Spleen (tissue), 11 donors: ENCODE results near the gene HOXB2. TPM values are rescaled to one million over a fixed set of nuclear protein-coding genes. Genes with fewer than 3 reads are reported as not detected.

Source experiments
- DNase-seq: peaks from one replicate; pipeline ENCODE4 v3.0.0-alpha.2; 2020
- H3K27ac ChIP-seq, 8 donors: fragments of 200-600 bp; sonication (generic) in 7 of 8; 1 replicate in 4 of 8; 2 replicates in 4 of 8; pipeline versions ENCODE4 v1.5.0 to v1.8.0; 2016 to 2021; ENCODE audit warnings: inconsistent platforms in 4 of 8, mild to moderate bottlenecking in 4 of 8, moderate library complexity in 1 of 8
- H3K27me3 ChIP-seq, 7 donors: fragments of 200-600 bp; sonication (generic) in 6 of 7; replicated peaks in 1 of 7; 1 replicate in 4 of 7; 2 replicates in 3 of 7; pipeline versions ENCODE4 v1.5.0 to v1.8.0; 2016 to 2021; ENCODE audit warnings: inconsistent platforms in 3 of 7, mild to moderate bottlenecking in 1 of 7
- H3K36me3 ChIP-seq, 6 donors: fragments of 200-600 bp; sonication (generic) in 5 of 6; 1 replicate in 4 of 6; 2 replicates in 2 of 6; pipeline versions ENCODE4 v1.5.0 to v1.8.0; 2016 to 2021; ENCODE audit warnings: inconsistent platforms in 2 of 6
- H3K4me1 ChIP-seq, 6 donors: fragments of 200-600 bp; sonication (generic) in 5 of 6; 1 replicate in 3 of 6; 2 replicates in 3 of 6; pipeline versions ENCODE4 v1.5.0 to v1.8.0; 2016 to 2021; ENCODE audit warnings: inconsistent platforms in 3 of 6
- H3K4me3 ChIP-seq, 8 donors: fragments of 200-600 bp; sonication (generic) in 7 of 8; 1 replicate in 4 of 8; 2 replicates in 4 of 8; pipeline versions ENCODE4 v1.5.0 to v1.8.0; 2016 to 2021; ENCODE audit warnings: inconsistent platforms in 4 of 8, mild to moderate bottlenecking in 4 of 8, moderate library complexity in 2 of 8
- H3K9me3 ChIP-seq, 8 donors: fragments of 200-600 bp; sonication (generic) in 7 of 8; 1 replicate in 4 of 8; 2 replicates in 4 of 8; pipeline versions ENCODE4 v1.5.0 to v1.8.0; 2016 to 2021; ENCODE audit warnings: inconsistent platforms in 4 of 8
- POLR2A ChIP-seq, 3 donors: fragments of 450-650 bp; IDR thresholded peaks; one replicate each; pipeline ENCODE4 v1.5.1; 2017; ENCODE audit warnings: antibody characterized with exemption in 3 of 3, mild to moderate bottlenecking in 1 of 3
- POLR2AphosphoS5 ChIP-seq, 3 donors: sonication (generic); formaldehyde crosslinking; IDR thresholded peaks; one replicate each; pipeline ENCODE4 v1.5.1; 2017; ENCODE audit warnings: antibody characterized with exemption in 3 of 3
- WGBS, 5 donors: extraction: QIAGEN DNeasy Blood & Tissue Kit in 3 of 5; methylation state at CpG; one replicate each; pipeline versions ENCODE4 v1.1.5 to v1.1.7; 2013 to 2018; 5-methylcytosine and 5-hydroxymethylcytosine counted together
- intact Hi-C: fragments of 100-400 bp; cut with DNase I; formaldehyde crosslinking; loops from one replicate; pipeline ENCODE4 v1.15.0; 2023; ENCODE audit warnings: low total_unique reads
- polyA plus RNA-seq, 3 donors: library from polyadenylated mRNA; stranded (reverse); fragments of 200-250 nt; gene quantifications; one replicate each; pipeline ENCODE4 v1.2.1, GENCODE V29; 2013
- total RNA-seq, 7 donors: library from RNA; depleted of rRNA in 3 of 7; stranded (reverse); fragments of >200 nt in 3 of 7; fragmentation: NEBNext Ultra II Directional in 4 of 7; extraction: Animal tissue kit (Norgen Biotek cat#: 25700) in 4 of 7; gene quantifications; one replicate each; pipeline versions ENCODE4 v1.1.0 to v1.2.1, GENCODE V29; 2016 to 2021
- TF ChIP-seq, protein P1 (sequence below), 11 experiments: fragments of 200-600 bp in 7 of 11; fragments of 450-650 bp in 4 of 11; sonication (generic) in 4 of 11; IDR thresholded peaks in 8 of 11; conservative IDR thresholded peaks in 3 of 11; 1 replicate in 7 of 11; 2 replicates in 4 of 11; pipeline versions ENCODE4 v1.4.0 to v1.8.0; 2016 to 2021; ENCODE audit warnings: antibody characterized with exemption in 11 of 11, inconsistent platforms in 4 of 11, mild to moderate bottlenecking in 1 of 11
- donor health status: healthy with polysubstance abuse.
- donor health status: DM: no; HTN: no; CAD: no; lungs with moderate emphysema.
- donor health status: DM: no; HTN: no; CAD: no.
- donor health status: Bipolar disorder and iron deficiency.
- donor health status: healthy.
- donor health status: DM: no; HTN: no; CAD: no.
- donor health status: DM: yes; HTN: yes; CAD: no.

HOXB2 gene
- total and polyA plus RNA-seq, 10 donors: 5.9 to 21.9 (median 8.8) TPM

DNA sequence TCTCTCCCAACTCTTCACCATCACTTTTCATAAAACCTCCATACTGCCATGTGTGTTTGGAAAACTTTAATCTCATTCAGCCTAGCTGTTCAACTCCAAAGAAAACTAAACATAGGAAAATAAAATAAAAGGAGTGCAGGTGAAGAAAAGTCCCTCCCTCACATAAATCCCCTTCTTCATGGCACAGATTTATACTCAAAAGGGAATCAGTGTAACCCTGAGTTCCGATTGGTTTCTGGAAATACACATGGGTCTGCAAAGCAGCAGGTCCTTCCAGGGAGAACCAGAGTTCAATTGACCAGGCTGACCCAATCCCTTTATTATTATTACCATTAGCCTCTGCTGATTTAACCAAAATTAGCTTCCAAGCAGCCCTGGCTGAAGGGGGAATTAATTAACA lies 8.9 kb upstream of the HOXB2 start:
- intact Hi-C loops: no loop called here
- 73 to 90% (median 81%) methylated on average over 1 of the region's 1 CpG for whole genome bisulfite sequencing, 5 donors
- Histone ChIP-seq H3K9me3 (no peaks in the 10 kb centered on the region), H3K27ac (peak overlapping the region in 7 of 8 donors; percentile 48 to 94 (median 61)), H3K4me1 (peaks cover 0 to 49% (median 11%) of the 10 kb centered on the region in 6 donors), H3K36me3 (peaks cover 0 to 17% (median 0%) of the 10 kb centered on the region in 6 donors), H3K27me3 (peaks cover 0 to 52% (median 6%) of the 10 kb centered on the region in 7 donors), H3K4me3 (peak overlapping the region in 3 of 8 donors; percentile 1 to 54 (median 20))
- DNase-seq: no peak
- TF ChIP-seq, protein P1, sequence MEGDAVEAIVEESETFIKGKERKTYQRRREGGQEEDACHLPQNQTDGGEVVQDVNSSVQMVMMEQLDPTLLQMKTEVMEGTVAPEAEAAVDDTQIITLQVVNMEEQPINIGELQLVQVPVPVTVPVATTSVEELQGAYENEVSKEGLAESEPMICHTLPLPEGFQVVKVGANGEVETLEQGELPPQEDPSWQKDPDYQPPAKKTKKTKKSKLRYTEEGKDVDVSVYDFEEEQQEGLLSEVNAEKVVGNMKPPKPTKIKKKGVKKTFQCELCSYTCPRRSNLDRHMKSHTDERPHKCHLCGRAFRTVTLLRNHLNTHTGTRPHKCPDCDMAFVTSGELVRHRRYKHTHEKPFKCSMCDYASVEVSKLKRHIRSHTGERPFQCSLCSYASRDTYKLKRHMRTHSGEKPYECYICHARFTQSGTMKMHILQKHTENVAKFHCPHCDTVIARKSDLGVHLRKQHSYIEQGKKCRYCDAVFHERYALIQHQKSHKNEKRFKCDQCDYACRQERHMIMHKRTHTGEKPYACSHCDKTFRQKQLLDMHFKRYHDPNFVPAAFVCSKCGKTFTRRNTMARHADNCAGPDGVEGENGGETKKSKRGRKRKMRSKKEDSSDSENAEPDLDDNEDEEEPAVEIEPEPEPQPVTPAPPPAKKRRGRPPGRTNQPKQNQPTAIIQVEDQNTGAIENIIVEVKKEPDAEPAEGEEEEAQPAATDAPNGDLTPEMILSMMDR (IDR thresholded peaks at IDR 0.05 in 8 of 11, conservative IDR thresholded peaks at IDR 0.05 in 3 of 11): no peak
- no peak for TF ChIP-seq POLR2A (IDR thresholded peaks at IDR 0.05)
- no peak for TF ChIP-seq POLR2AphosphoS5 (IDR thresholded peaks at IDR 0.05)

DNA sequence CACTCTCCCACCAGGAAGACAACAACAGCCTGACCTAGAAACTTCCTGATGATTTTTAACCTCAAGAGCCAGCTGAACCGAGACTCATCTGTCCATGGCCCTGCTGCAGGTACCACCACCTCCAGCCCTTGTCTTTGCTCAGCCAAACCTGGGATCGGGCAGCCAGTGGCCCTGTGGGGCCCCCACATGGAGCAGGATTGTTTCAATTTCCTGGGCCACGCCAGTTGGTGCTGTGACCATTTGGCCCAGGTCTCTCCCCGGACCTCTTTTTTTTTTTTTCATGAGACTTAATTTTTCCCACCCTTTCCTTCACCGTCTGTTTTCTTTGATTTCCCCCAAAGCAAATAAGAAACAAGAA lies 8.3 kb upstream of the HOXB2 start:
- 66 to 78% (median 74%) methylated on average over 5 of the region's 5 CpGs for WGBS, 5 donors
- TF ChIP-seq POLR2A (IDR thresholded peaks at IDR 0.05) (no peak), POLR2AphosphoS5 (IDR thresholded peaks at IDR 0.05) (no peak)
- TF ChIP-seq, protein P1 (IDR thresholded peaks at IDR 0.05 in 8 of 11, conservative IDR thresholded peaks at IDR 0.05 in 3 of 11): no peak
- DNase-seq: no peak
- Histone ChIP-seq H3K27ac (peak overlapping the region; percentile 29 to 94 (median 60)), H3K9me3 (no peaks in the 10 kb centered on the region), H3K4me3 (peak overlapping the region in 2 of 8 donors; percentile 15 to 24), H3K27me3 (peaks cover 0 to 48% (median 6%) of the 10 kb centered on the region in 7 donors), H3K36me3 (peaks cover 0 to 17% (median 0%) of the 10 kb centered on the region in 6 donors), H3K4me1 (peaks cover 0 to 52% (median 14%) of the 10 kb centered on the region in 6 donors)
- intact Hi-C loops: no loop called here

DNA sequence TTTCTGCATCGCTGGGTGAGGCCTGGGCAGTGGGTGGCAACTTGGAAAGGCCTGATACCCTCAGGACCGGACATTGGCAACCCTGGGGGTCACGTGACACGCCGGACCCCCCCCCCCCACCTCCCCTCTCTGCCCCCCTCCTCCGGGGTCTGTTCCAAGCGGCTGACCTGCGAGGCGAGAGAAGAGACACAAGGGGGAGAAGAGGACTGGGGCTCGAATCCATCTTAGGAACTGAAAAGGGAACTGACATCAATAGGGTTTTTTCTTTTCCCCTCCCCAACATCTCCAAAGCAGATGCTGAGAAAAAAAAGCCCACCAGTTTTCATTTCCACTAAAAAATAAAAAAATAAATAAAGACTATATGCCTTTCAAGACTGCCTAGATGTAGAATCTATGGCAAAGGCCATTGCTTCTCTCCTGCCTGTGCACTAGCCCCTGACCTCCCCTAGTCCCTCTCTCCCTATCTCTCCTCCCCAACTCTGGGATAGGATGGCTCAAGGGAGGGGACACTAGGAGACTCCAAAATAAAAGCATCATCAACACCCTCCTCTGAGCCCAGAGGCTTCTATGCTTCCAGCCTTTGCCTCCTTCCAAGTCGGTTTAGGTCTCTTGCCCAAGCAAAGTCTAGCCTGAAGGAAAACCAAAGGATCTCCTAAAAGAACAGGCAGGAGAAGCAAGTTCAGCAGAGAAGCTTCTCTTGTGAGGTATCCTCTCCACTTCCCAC lies 7.7 kb upstream of the HOXB2 start:
- Histone ChIP-seq H3K4me1 (peaks cover 0 to 50% (median 15%) of the 10 kb centered on the region in 6 donors), H3K27ac (peak overlapping the region; percentile 29 to 94 (median 60)), H3K4me3 (peak overlapping the region in 2 of 8 donors; percentile 15 to 24), H3K27me3 (peaks cover 0 to 47% (median 6%) of the 10 kb centered on the region in 7 donors), H3K36me3 (peaks cover 0 to 17% (median 0%) of the 10 kb centered on the region in 6 donors), H3K9me3 (no peaks in the 10 kb centered on the region)
- intact Hi-C loops: no loop called here
- peak in 1 of 3 donors; percentile 38 for TF ChIP-seq POLR2AphosphoS5 (IDR thresholded peaks at IDR 0.05)
- no peak for TF ChIP-seq POLR2A (IDR thresholded peaks at IDR 0.05)
- 49 to 60% (median 58%) methylated on average over 7 to 11 of the region's 11 CpGs for WGBS, 5 donors
- DNase-seq: no peak

DNA sequence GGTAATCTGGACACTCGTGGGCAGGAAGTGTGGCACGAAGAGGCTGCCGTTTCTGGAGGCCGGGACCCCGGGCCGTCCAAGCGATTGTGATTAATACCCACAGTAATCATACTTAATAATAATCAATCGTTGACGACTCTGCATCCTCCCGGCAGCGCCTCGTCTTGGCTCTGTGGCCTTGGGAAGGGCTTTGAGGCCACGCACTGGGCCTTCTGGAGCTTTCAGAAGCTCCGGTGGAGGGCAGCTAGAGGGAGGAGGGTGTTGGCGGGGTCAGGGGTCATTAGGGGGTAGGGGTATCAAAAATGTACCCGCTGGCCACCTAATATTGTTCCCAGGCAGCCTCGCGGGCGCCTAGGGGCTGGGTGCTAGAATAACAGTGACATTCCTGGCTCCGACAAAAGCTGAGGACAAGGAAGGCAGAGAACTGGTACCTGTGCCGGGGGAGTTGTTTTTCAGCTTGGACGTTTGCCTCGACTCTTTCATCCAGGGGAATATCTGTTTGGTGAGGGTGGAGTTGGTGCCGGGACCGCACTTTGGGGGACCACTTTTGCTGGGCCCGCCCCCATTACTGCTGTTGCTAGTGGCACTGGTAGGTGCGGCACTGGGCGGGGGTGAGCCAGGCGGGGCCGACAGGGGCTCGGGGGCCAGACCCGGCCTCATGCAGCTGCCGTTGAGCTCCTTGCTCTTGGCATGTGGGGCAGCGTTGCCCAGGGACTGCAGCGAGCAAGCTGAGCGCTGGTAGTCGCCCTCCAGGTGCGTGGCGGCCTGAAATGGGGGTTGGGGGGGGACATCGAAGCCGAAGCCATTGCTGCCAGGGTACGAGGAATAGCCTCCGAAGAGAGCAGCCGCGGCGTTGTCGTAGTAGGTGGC lies 6.9 kb upstream of the HOXB2 start:
- H3K9me3 ChIP-seq: no peaks in the 10 kb centered on the region
- WGBS, 5 donors: 80 to 88% (median 85%) methylated on average over 36 to 47 of the region's 47 CpGs
- DNase-seq: no peak
- peaks cover 0 to 46% (median 6%) of the 10 kb centered on the region in 7 donors for H3K27me3 ChIP-seq
- peak overlapping the region in 1 of 8 donors; percentile 9 for H3K4me3 ChIP-seq
- peaks cover 0 to 50% (median 15%) of the 10 kb centered on the region in 6 donors for H3K4me1 ChIP-seq
- peaks cover 0 to 17% (median 0%) of the 10 kb centered on the region in 6 donors for H3K36me3 ChIP-seq
- peak overlapping the region; percentile 41 to 94 (median 56) for H3K27ac ChIP-seq
- TF ChIP-seq POLR2A (IDR thresholded peaks at IDR 0.05) (no peak), POLR2AphosphoS5 (IDR thresholded peaks at IDR 0.05) (no peak)
- TF ChIP-seq, protein P1 (IDR thresholded peaks at IDR 0.05 in 8 of 11, conservative IDR thresholded peaks at IDR 0.05 in 3 of 11): no peak
- intact Hi-C loops: no loop called here
